ENCODE data around the gene PLEKHG5. TPM values are rescaled to one million over a fixed set of nuclear protein-coding genes. Genes with fewer than 3 reads are reported as not detected.

The PLEKHG5 gene
- total RNA-seq, 1 donor from 2014 or later: 12.2 TPM

GRCh38 chr1:6497867-6498575 is 6.6 kb upstream of the PLEKHG5 start:
- Histone ChIP-seq H3K27me3 (no peaks in the 10 kb centered on the region), H3K9me3 (no peaks in the 10 kb centered on the region), H3K4me3 (peak overlapping the region; percentile 66), H3K4me1 (peaks cover 33% of the 10 kb centered on the region), H3K27ac (no peak overlapping the region), H3K36me3 (no peaks in the 10 kb centered on the region)
- no peak for ATAC-seq
- no peak for DNase-seq
- intact Hi-C loops (cut with DNase I): no loop called here
- TF ChIP-seq CTCF (IDR thresholded peaks at IDR 0.05): no peak

- peak overlapping the region; percentile 66 for H3K4me3 ChIP-seq
- no peak for TF ChIP-seq CTCF (IDR thresholded peaks at IDR 0.05)
- ATAC-seq: peak; percentile 61
- H3K4me1 ChIP-seq: peaks cover 26% of the 10 kb centered on the region
- intact Hi-C loops (cut with DNase I): no loop called here
- no peaks in the 10 kb centered on the region for H3K9me3 ChIP-seq
- H3K27me3 ChIP-seq: no peaks in the 10 kb centered on the region
- no peak overlapping the region for H3K27ac ChIP-seq
- DNase-seq: no peak
- no peaks in the 10 kb centered on the region for H3K36me3 ChIP-seq
Measured at GRCh38 chr1:6497215-6497866, 5.9 kb upstream of the PLEKHG5 start.

GRCh38 chr1:6496890-6497214 is 5.4 kb upstream of the PLEKHG5 start:
- intact Hi-C loops (cut with DNase I): no loop called here
- Histone ChIP-seq H3K4me3 (peak overlapping the region; percentile 46), H3K4me1 (peaks cover 21% of the 10 kb centered on the region), H3K36me3 (no peaks in the 10 kb centered on the region), H3K27ac (no peak overlapping the region), H3K27me3 (no peaks in the 10 kb centered on the region), H3K9me3 (no peaks in the 10 kb centered on the region)
- no peak for ATAC-seq
- TF ChIP-seq CTCF (IDR thresholded peaks at IDR 0.05): no peak
- DNase-seq: no peak

- no peak for ATAC-seq
- Histone ChIP-seq H3K4me1 (peaks cover 19% of the 10 kb centered on the region), H3K4me3 (peak overlapping the region; percentile 46), H3K36me3 (no peaks in the 10 kb centered on the region), H3K27ac (no peak overlapping the region), H3K27me3 (no peaks in the 10 kb centered on the region), H3K9me3 (no peaks in the 10 kb centered on the region)
- intact Hi-C loops (cut with DNase I): no loop called here
- no peak for DNase-seq
- TF ChIP-seq CTCF (IDR thresholded peaks at IDR 0.05): no peak
Measured at GRCh38 chr1:6496365-6496721, 4.9 kb upstream of the PLEKHG5 start.

- Histone ChIP-seq H3K27ac (no peak overlapping the region), H3K4me3 (no peak overlapping the region), H3K27me3 (no peaks in the 10 kb centered on the region), H3K9me3 (no peaks in the 10 kb centered on the region), H3K4me1 (peaks cover 25% of the 10 kb centered on the region), H3K36me3 (no peaks in the 10 kb centered on the region)
- ATAC-seq (no peak), DNase-seq (no peak)
- TF ChIP-seq CTCF (IDR thresholded peaks at IDR 0.05): no peak
- intact Hi-C loops (cut with DNase I): no loop called here
Measured at GRCh38 chr1:6495540-6496364, 4.3 kb upstream of the PLEKHG5 start.
